Ishikawa (cell line): ENCODE measurements around the gene THAP3.

ENCODE experiments used
- CEBPB ChIP-seq: IDR thresholded peaks from 2 replicates; pipeline ENCODE4 v1.6.1; 2012
- CREB1 ChIP-seq: IDR thresholded peaks from 2 replicates; pipeline ENCODE4 v1.6.1; 2012; ENCODE audit warnings: low read depth
- EGR1 ChIP-seq: IDR thresholded peaks from 2 replicates; pipeline ENCODE4 v1.6.1; 2012
- EP300 ChIP-seq: IDR thresholded peaks from 2 replicates; pipeline ENCODE4 v1.6.1; 2012; ENCODE audit warnings: borderline replicate concordance
- FOXM1 ChIP-seq: IDR thresholded peaks from 2 replicates; pipeline ENCODE4 v1.6.1; 2012; ENCODE audit warnings: low read depth, borderline replicate concordance
- NFIC ChIP-seq: IDR thresholded peaks from 2 replicates; pipeline ENCODE4 v1.6.1; 2012
- RAD21 ChIP-seq: IDR thresholded peaks from 2 replicates; pipeline ENCODE4 v1.6.1; 2012; ENCODE audit warnings: low read depth
- REST ChIP-seq: IDR thresholded peaks from 2 replicates; pipeline ENCODE4 v1.6.1; 2012; ENCODE audit warnings: low read depth, mild to moderate bottlenecking
- TAF1 ChIP-seq: IDR thresholded peaks from 2 replicates; pipeline ENCODE4 v1.6.1; 2012; ENCODE audit warnings: low read depth, mild to moderate bottlenecking
- TCF12 ChIP-seq: IDR thresholded peaks from 2 replicates; pipeline ENCODE4 v1.6.1; 2012; ENCODE audit warnings: low read depth
- TEAD4 ChIP-seq: IDR thresholded peaks from 2 replicates; pipeline ENCODE4 v1.6.1; 2012
- USF1 ChIP-seq: IDR thresholded peaks from 2 replicates; pipeline ENCODE4 v1.6.1; 2012
- YY1 ChIP-seq: IDR thresholded peaks from 2 replicates; pipeline ENCODE4 v1.6.1; 2012; ENCODE audit warnings: low read depth
- ZBTB7A ChIP-seq: IDR thresholded peaks from 2 replicates; pipeline ENCODE4 v1.6.1; 2012; ENCODE audit warnings: low read depth
- TF ChIP-seq, protein P1 (sequence below): IDR thresholded peaks from 2 replicates; pipeline ENCODE4 v1.6.1; 2012

THAP3 gene

DNA sequence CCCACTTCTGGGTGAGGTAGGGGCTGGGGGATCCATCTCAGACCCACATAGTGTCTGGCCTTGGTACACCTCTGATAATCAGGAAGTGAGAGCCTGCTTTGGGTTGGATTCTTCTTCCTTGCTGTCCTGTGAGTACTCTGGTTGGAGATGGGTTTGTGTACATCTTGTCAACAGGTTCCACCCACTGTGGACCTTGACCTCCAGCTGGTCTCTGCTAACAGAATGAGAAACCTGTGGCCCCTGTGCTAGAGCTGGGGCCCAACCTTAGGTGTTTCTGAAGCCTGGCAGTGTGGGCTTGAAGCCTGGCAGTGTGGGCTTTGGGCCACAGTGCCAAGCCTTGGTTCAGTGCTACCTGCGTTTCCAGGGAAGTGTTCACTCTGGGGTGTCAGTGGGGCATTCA is 42.3 kb upstream of the THAP3 start:
- TF ChIP-seq EGR1 (no peak), REST (no peak), FOXM1 (no peak), RAD21 (no peak), CREB1 (no peak), USF1 (no peak), TEAD4 (no peak), TAF1 (no peak), EP300 (no peak)

GRCh38 chr1:6584126-6585080 is 40.3 kb upstream of the THAP3 start:
- TF ChIP-seq TCF12 = no peak
- TF ChIP-seq REST = no peak
- no peak for TF ChIP-seq TAF1
- no peak for TF ChIP-seq RAD21
- TF ChIP-seq TEAD4 = no peak
- TF ChIP-seq, protein P1, sequence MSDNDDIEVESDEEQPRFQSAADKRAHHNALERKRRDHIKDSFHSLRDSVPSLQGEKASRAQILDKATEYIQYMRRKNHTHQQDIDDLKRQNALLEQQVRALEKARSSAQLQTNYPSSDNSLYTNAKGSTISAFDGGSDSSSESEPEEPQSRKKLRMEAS = no peak
- TF ChIP-seq ZBTB7A = no peak
- TF ChIP-seq FOXM1 = no peak
- no peak for TF ChIP-seq EP300
- TF ChIP-seq CEBPB = no peak
- no peak for TF ChIP-seq YY1
- no peak for TF ChIP-seq NFIC
- no peak for TF ChIP-seq USF1
- TF ChIP-seq CREB1 = no peak
- TF ChIP-seq EGR1 = no peak

DNA sequence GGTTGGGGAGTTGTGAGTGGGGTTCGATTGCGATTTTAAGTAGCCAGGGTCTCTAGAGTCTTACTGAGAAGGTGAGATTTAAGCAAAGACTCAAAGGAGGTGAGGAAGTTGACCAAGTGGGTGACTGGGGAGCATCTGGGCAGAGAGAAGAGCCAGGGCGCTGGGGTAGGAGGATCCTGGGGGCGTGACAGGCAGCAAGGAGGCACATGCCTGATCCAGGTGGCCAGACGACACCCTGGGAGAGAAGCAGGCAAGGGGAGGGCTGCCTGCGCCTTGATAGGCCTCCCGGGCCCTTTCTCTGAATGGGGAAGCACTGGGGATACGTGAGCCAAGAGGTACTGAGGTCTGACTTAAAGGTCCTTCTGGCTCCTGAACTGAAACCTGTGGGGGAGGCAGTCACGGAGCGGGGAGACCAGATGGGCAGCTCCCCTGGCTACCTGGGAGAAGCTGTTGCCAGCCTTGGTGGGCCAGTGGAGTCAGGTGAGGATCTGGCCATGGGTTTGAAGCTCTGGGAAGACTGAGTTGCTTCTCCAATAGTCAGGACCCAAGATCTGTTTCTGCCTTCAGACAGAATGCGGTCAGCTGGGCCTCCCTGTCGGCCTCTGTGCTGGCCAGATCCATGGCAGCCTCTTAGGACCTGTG is 39.5 kb upstream of the THAP3 start:
- TF ChIP-seq EP300 (no peak), TCF12 (no peak), YY1 (no peak), CREB1 (no peak), NFIC (no peak), CEBPB (no peak), ZBTB7A (no peak), TEAD4 (no peak), FOXM1 (no peak), REST (no peak), EGR1 (no peak), USF1 (no peak), TAF1 (no peak), RAD21 (no peak)
